ENCODE results near the gene OR2V1. TPM values are rescaled to one million over a fixed set of nuclear protein-coding genes. Genes with fewer than 3 reads are reported as not detected.
"Not testable (repeated sequence)": the region's sequence is repeated elsewhere in the genome, so short reads cannot be mapped to it uniquely, and the experiment has no call there.

Gene OR2V1
- total RNA-seq, 1 experiment from 2014 or later = not detected

- Histone ChIP-seq H3K79me2 (ENCODE audit: insufficient read depth, low read length) (no peaks in the 10 kb centered on the region), H3K4me1 (ENCODE audit: control insufficient read depth in 1 of 2, insufficient read depth in 2 of 2, low read length in 2 of 2) (no peaks in the 10 kb centered on the region), H3K9me2 (ENCODE audit: insufficient read depth) (no peaks in the 10 kb centered on the region), H3K9ac (ENCODE audit: low read length) (no peak overlapping the region), H3K4me2 (ENCODE audit: low read length) (no peak overlapping the region), H3K27ac (ENCODE audit: low read depth, low read length) (no peak overlapping the region), H3K27me3 (ENCODE audit: insufficient read depth, low read length) (no peaks in the 10 kb centered on the region), H3K4me3 (replicated peaks in 1 of 2; ENCODE audit: low read depth in 1 of 2, low read length in 2 of 2) (no peak overlapping the region), H3K9me3 (ENCODE audit: control insufficient read depth in 1 of 2, insufficient read depth in 1 of 2, low read depth in 1 of 2, low read length in 2 of 2) (no peaks in the 10 kb centered on the region), H3K36me3 (ENCODE audit: control insufficient read depth in 1 of 2, insufficient read depth in 2 of 2, low read length in 2 of 2) (no peaks in the 10 kb centered on the region), H4K20me1 (ENCODE audit: insufficient read depth) (no peaks in the 10 kb centered on the region), H2AFZ (ENCODE audit: low read depth, low read length, poor library complexity, severe bottlenecking) (no peak overlapping the region)
- ATAC-seq (no peak), DNase-seq (ENCODE audit: low read depth, low spot score) (no peak)
- no TSS peak for BruUV-seq (replicated peaks)
- RAD21 ChIA-PET (ENCODE audit: low non-redundant PET in 1 of 2, low total read pairs in 2 of 2, uncharacterized antibody in 2 of 2, unreplicated experiment in 2 of 2) = no interaction called here
- POLR2A ChIA-PET = no interaction called here
- TF ChIP-seq YY1 (IDR thresholded peaks at IDR 0.05; ENCODE audit: extremely low read depth, insufficient replicate concordance, low read depth, low read length) (no peak), SRF (IDR thresholded peaks at IDR 0.05; ENCODE audit: low read depth) (no peak)
- CTCF ChIA-PET = no interaction called here
- intact Hi-C loops (cut with micrococcal nuclease) = no loop called here
Observed at GRCh38 chr5:181114284-181114843, 16.6 kb downstream of the OR2V1 start.

DNA sequence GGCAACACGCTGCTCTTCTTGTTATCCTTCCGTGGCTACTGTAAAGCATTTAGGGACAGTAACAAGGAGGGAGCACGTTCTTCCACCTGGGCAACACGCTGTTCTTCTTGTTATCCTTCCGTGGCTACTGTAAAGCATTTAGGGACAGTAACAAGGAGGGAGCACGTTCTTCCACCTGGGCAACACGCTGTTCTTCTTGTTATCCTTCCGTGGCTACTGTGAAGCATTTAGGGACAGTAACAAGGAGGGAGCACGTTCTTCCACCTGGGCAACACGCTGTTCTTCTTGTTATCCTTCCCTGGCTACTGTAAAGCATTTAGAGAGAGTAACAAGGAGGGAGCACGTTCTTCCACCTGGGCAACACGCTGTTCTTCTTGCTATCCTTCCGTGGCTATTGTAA, 17.4 kb downstream of the OR2V1 start:
- DNase-seq (ENCODE audit: low read depth, low spot score); H3K4me3 ChIP-seq (replicated peaks in 1 of 2; ENCODE audit: low read depth in 1 of 2, low read length in 2 of 2); H3K9me3 ChIP-seq (ENCODE audit: control insufficient read depth in 1 of 2, insufficient read depth in 1 of 2, low read depth in 1 of 2, low read length in 2 of 2); H3K4me2 ChIP-seq (ENCODE audit: low read length); H3K27me3 ChIP-seq (ENCODE audit: insufficient read depth, low read length); H3K79me2 ChIP-seq (ENCODE audit: insufficient read depth, low read length); H3K4me1 ChIP-seq (ENCODE audit: control insufficient read depth in 1 of 2, insufficient read depth in 2 of 2, low read length in 2 of 2); POLR2A ChIA-PET; H4K20me1 ChIP-seq (ENCODE audit: insufficient read depth); intact Hi-C loops (cut with micrococcal nuclease); H3K27ac ChIP-seq (ENCODE audit: low read depth, low read length); H3K36me3 ChIP-seq (ENCODE audit: control insufficient read depth in 1 of 2, insufficient read depth in 2 of 2, low read length in 2 of 2); H3K9me2 ChIP-seq (ENCODE audit: insufficient read depth); H3K9ac ChIP-seq (ENCODE audit: low read length); CTCF ChIA-PET; H2AFZ ChIP-seq (ENCODE audit: low read depth, low read length, poor library complexity, severe bottlenecking); BruUV-seq (replicated peaks); RAD21 ChIA-PET (ENCODE audit: low non-redundant PET in 1 of 2, low total read pairs in 2 of 2, uncharacterized antibody in 2 of 2, unreplicated experiment in 2 of 2); ATAC-seq: not testable (repeated sequence)

DNA sequence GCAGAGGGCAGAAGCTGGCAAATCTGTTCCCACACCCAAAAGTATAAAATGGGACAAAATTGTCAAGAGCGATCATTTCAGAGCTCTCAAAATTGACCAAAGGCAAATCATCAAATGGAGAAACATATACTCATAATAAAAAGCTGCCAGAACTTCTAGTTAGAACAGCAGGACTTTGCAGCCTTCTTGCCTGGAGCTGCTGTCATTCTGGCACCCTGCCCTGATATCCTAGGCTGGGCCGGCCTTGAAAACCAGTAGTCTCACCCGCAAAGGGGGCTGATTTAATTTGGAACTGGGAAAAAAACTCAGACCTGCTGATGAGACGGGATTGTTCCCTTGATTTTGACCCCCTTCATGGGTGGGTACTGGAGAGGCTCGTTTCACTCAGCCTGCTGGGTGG, 18.5 kb downstream of the OR2V1 start:
- ChIA-PET CTCF (no interaction called here), RAD21 (ENCODE audit: low non-redundant PET in 1 of 2, low total read pairs in 2 of 2, uncharacterized antibody in 2 of 2, unreplicated experiment in 2 of 2) (no interaction called here), POLR2A (no interaction called here)
- no TSS peak for BruUV-seq (replicated peaks)
- Histone ChIP-seq H3K36me3 (ENCODE audit: control insufficient read depth in 1 of 2, insufficient read depth in 2 of 2, low read length in 2 of 2) (no peaks in the 10 kb centered on the region), H3K9me3 (ENCODE audit: control insufficient read depth in 1 of 2, insufficient read depth in 1 of 2, low read depth in 1 of 2, low read length in 2 of 2) (no peaks in the 10 kb centered on the region), H2AFZ (ENCODE audit: low read depth, low read length, poor library complexity, severe bottlenecking) (no peak overlapping the region), H3K9ac (ENCODE audit: low read length) (no peak overlapping the region), H3K4me2 (ENCODE audit: low read length) (no peak overlapping the region), H4K20me1 (ENCODE audit: insufficient read depth) (no peaks in the 10 kb centered on the region), H3K79me2 (ENCODE audit: insufficient read depth, low read length) (no peaks in the 10 kb centered on the region), H3K27ac (ENCODE audit: low read depth, low read length) (no peak overlapping the region), H3K27me3 (ENCODE audit: insufficient read depth, low read length) (no peaks in the 10 kb centered on the region), H3K4me3 (replicated peaks in 1 of 2; ENCODE audit: low read depth in 1 of 2, low read length in 2 of 2) (no peak overlapping the region), H3K4me1 (ENCODE audit: control insufficient read depth in 1 of 2, insufficient read depth in 2 of 2, low read length in 2 of 2) (no peaks in the 10 kb centered on the region), H3K9me2 (ENCODE audit: insufficient read depth) (no peaks in the 10 kb centered on the region)
- DNase-seq (ENCODE audit: low read depth, low spot score) (no peak), ATAC-seq (no peak)
- intact Hi-C loops (cut with micrococcal nuclease) = no loop called here
- TF ChIP-seq SP1 (IDR thresholded peaks at IDR 0.05; ENCODE audit: low read depth) (no peak), EGR1 (IDR thresholded peaks at IDR 0.05; ENCODE audit: low read depth) (no peak), SIN3A (IDR thresholded peaks at IDR 0.05; ENCODE audit: low read depth) (no peak), JUND (IDR thresholded peaks at IDR 0.05) (no peak), REST (IDR thresholded peaks at IDR 0.05; ENCODE audit: low read depth) (no peak), MAX (IDR thresholded peaks at IDR 0.05) (no peak)
